WERI-Rb-1 (cell line): Measurements from ENCODE around the gene FBXL12.
"Not testable (repeated sequence)": the region's sequence is repeated elsewhere in the genome, so short reads cannot be mapped to it uniquely, and the experiment has no call there.

Experiments used
- DNase-seq: peaks from one replicate; pipeline ENCODE4 v3.0.0-alpha.2; 2020
- H3K27ac ChIP-seq: fragments of 250-450 bp; sonication (Bioruptor Pico); 2 replicates; pipeline ENCODE4 v1.5.1; 2020; ENCODE audit warnings: mild to moderate bottlenecking, moderate library complexity
- H3K27me3 ChIP-seq: fragments of 250-450 bp; sonication (Bioruptor Pico); 2 replicates; pipeline ENCODE4 v1.5.1; 2021; ENCODE audit warnings: mild to moderate bottlenecking, low read depth, moderate library complexity; ENCODE audit not compliant: insufficient read depth, severe bottlenecking
- H3K36me3 ChIP-seq: fragments of 250-450 bp; sonication (Bioruptor Pico); 2 replicates; pipeline ENCODE4 v1.5.1; 2020; ENCODE audit warnings: mild to moderate bottlenecking, moderate library complexity
- H3K4me3 ChIP-seq: 2 replicates; pipeline ENCODE4 v1.5.1; 2011; ENCODE audit warnings: low read depth, mild to moderate bottlenecking, control low read depth, low read length
- H3K9me3 ChIP-seq: fragments of 250-450 bp; sonication (Bioruptor Pico); 2 replicates; pipeline ENCODE4 v1.5.1; 2021; ENCODE audit warnings: mild to moderate bottlenecking, moderate library complexity; ENCODE audit not compliant: severe bottlenecking
- CTCF ChIP-seq: IDR thresholded peaks from 2 replicates; pipeline ENCODE4 v1.5.1; 2011; ENCODE audit warnings: low read depth, mild to moderate bottlenecking, control low read depth, inconsistent platforms, low read length

The FBXL12 gene

GRCh38 chr19:9823816-9824215, 4.9 kb upstream of the FBXL12 start:
- Histone ChIP-seq H3K4me3 (no peak overlapping the region), H3K27me3 (no peaks in the 10 kb centered on the region), H3K36me3 (peaks cover 9% of the 10 kb centered on the region; the same call in 1 of the 2 replicates), H3K9me3 (no peaks in the 10 kb centered on the region), H3K27ac (no peak overlapping the region)
- TF ChIP-seq CTCF: no peak
- DNase-seq: no peak

DNA sequence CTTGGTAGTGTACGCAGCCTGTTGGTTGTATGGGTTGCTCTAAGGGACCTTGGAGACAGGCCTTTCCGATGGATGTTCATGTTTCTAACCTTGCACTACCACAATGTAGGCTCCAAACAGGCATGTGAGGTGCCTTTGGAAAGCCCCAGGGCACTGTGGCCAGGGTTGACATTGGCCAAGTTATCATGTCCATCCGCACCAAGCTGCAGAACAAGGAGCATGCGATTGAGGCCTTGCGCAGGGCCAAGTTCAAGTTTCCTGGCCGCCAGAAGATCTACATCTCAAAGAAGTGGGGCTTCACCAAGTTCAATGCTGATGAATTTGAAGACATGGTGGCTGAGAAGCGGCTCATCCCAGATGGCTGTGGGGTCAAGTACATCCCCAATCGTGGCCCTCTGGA, 1.2 kb upstream of the FBXL12 start:
- peak overlapping the region; percentile 11; the same call in 1 of the 2 replicates for H3K4me3 ChIP-seq
- H3K36me3 ChIP-seq: peaks cover 26% of the 10 kb centered on the region
- peak overlapping the region; percentile 39 for H3K27ac ChIP-seq
- H3K9me3 ChIP-seq, H3K27me3 ChIP-seq, DNase-seq: not testable (repeated sequence)

- Histone ChIP-seq H3K27me3 (no peaks in the 10 kb centered on the region), H3K27ac (peak overlapping the region; percentile 39), H3K9me3 (no peaks in the 10 kb centered on the region), H3K4me3 (peak overlapping the region; percentile 11), H3K36me3 (peaks cover 26% of the 10 kb centered on the region)
- no peak for TF ChIP-seq CTCF
- DNase-seq: no peak
These were observed 674 bp upstream of the FBXL12 start for GRCh38 chr19:9819596-9819909.

DNA sequence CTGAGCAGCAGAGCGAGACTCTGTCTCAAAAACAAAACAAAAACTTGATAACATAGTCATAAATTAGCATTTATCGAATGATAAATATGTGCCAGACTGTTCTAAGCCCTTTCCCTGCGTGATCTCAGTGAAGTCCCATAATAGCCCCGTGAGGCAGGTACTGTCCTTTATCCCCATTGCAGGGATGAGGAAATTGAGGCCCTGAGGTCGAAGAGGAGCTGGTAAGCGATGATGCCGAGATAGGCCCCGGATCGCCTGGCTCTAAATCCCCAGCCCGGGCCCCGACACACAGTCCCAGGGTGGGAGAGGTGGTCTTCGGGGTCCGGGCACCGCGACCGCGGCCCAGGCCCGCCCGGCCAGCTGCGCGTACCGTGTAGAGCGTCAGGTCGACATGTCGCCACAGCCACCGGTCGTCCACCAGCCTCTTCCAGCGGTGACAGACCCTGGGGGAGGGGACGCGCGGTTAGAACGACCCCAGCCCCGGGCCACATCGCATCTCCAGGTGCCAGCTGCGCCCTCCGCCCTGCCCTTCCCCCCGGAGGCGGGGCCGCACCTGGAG, 625 bp downstream of the FBXL12 start:
- H3K27ac ChIP-seq: peak overlapping the region; percentile 93
- H3K9me3 ChIP-seq: no peaks in the 10 kb centered on the region
- TF ChIP-seq CTCF: no peak
- no peaks in the 10 kb centered on the region for H3K27me3 ChIP-seq
- H3K4me3 ChIP-seq: peak overlapping the region; percentile 91
- H3K36me3 ChIP-seq: peaks cover 34% of the 10 kb centered on the region
- no peak for DNase-seq

- H3K27me3 ChIP-seq: no peaks in the 10 kb centered on the region
- no peak overlapping the region for H3K27ac ChIP-seq
- DNase-seq: no peak
- TF ChIP-seq CTCF: no peak
- no peaks in the 10 kb centered on the region for H3K9me3 ChIP-seq
- no peak overlapping the region for H3K4me3 ChIP-seq
- peaks cover 47% of the 10 kb centered on the region for H3K36me3 ChIP-seq
These were observed 7.7 kb downstream of the FBXL12 start for GRCh38 chr19:9811139-9811538.

DNA sequence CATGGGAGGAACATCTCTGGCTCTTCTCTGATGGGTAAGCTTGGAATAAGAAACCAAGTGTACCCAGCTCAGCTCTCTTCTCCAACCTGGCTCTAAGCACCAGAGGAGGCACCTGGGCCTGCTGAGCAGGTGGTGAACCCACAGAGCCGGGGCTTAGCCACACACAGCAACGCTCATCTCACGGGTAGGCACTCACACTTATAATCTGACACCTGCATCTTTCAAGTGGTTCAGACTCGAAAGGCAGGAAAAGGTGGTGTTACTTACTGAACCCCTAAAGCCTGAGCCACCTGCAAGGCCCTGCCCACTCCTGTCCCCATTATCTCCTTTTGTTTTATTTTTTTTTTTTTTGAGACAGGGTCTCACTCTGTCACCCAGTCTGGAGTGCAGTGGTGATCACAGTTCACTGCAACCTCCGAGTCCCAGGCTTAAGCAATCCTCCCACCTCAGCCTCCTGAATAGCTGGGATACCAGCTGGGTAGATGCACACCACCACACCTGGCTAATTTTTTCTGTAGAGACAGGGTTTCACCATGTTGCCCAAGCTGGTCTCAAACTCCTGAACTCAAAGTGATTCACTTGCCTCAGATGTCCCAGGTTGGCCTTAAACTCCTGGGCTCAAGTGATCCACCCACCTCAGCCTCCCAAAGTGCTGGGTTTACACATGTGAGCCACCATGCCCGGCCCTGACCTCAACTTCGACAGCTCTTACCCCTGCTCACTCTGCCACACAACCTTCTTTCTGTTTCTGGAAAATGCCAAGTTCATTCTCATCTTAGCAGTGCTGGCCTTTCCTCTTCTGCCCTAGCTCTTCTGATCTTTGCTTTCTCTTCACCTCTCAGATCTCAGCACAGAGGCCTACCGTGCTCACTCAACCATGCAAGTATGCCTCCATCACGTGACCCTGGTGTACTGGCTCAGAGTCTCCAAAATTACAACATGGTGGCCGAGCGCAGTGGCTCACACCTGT, 9.7 kb downstream of the FBXL12 start:
- Histone ChIP-seq H3K9me3 (no peaks in the 10 kb centered on the region), H3K4me3 (no peak overlapping the region), H3K36me3 (peaks cover 38% of the 10 kb centered on the region), H3K27me3 (no peaks in the 10 kb centered on the region), H3K27ac (no peak overlapping the region)
- TF ChIP-seq CTCF: no peak
- DNase-seq: no peak
